NT2/D1 (cell line): ENCODE results near the gene TENM3.

Experiments
- YY1 ChIP-seq: IDR thresholded peaks from 2 replicates; pipeline ENCODE4 v1.6.1; 2011; ENCODE audit not compliant: insufficient read length, insufficient read depth
- ZNF274 ChIP-seq: IDR thresholded peaks from 2 replicates; pipeline ENCODE4 v1.6.1; 2011; ENCODE audit warnings: mild to moderate bottlenecking, low read depth, low read length

- no peak for TF ChIP-seq ZNF274
- TF ChIP-seq YY1 = no peak
Observed at GRCh38 chr4:182530451-182530850, 287.2 kb downstream of the TENM3 start.
